ENCODE measurements around the gene CCDC69.
A peak's percentile ranks its signal among the peaks of the same experiment; 100 is the strongest.
"Not testable (repeated sequence)": the region's sequence is repeated elsewhere in the genome, so short reads cannot be mapped to it uniquely, and the experiment has no call there.

Gene CCDC69, protein sequence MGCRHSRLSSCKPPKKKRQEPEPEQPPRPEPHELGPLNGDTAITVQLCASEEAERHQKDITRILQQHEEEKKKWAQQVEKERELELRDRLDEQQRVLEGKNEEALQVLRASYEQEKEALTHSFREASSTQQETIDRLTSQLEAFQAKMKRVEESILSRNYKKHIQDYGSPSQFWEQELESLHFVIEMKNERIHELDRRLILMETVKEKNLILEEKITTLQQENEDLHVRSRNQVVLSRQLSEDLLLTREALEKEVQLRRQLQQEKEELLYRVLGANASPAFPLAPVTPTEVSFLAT

DNA sequence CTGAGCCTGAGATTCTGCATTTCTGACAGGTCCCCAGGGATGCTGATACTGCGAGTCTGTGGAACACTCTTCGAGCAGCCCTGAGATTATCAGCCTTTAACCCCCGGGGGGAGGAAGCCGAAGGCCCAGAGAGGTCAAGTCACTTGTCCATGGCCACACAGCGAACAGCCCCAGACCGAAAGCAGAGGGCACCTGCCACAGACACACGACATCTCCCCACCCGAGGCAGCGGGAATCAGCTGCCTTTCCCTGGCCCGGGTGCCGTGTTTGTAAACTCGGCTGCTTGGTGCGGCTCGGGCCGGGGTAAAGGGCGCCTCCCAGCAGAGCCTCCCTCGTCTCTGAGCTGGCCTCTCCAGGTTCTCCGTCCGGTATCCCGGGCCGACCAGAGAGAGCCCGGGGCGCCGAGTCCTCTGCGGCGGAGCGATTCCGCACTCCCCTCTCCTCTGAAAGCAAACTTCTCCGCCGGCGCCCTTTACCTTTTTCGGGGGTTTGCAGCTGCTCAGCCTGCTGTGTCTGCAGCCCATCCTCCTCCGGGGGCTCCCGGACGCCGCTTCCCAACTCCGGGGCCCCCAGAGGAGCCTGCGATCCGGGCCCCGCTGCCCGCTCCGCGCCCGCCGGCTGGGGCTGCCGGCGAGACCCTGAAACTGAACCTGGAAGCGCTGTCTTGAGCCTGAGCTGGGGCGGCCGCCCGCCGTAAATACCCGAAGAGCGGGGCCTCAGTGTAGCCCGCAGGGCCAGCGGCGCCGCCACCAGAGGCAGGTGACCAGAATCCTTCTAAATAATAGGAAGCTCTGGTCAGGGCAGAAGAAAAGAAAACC is at the start of gene CCDC69:
TSS of gene CCDC69 (minus strand) at position 646 of the 818 bp plus-strand sequence. CDS start at position 524, 122 bp downstream.
- DNase-seq: peak; percentile 19

DNA sequence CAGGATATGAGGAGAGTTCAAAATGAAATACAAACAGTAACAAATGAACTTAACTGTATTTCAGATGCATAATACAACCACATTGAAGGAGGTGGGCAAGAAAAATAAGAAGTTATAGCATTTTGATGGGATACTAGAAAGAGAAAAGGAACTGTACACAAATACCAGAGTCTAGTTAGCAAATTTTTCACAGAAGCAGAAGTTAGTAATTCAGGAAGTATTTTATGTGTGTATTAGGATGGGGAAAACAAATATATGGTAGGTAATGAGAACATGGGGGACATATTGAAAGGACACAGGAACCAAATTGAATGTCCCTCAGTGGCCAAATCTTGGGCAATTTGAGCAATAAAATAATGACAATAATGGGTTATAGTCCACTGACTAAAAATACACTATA is 47.4 kb upstream of the CCDC69 start:
- no peak for DNase-seq

DNA sequence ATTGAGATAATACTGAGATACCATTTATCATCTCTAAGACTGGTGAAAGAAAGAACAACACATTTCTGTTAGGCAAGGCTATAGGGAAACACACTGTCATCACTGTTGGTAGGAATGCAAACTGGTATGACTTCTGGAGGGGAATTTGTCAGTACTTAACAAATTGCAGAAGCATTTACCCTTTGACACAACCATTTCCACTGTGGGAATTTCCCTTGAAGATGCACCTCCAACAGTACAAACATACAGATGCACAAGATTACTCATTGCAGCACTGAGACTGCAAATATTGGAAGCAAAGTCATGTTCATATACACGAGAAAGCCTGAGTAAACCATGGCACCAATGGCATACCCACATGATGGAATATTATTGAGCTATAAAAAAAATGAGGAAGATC is 46.7 kb upstream of the CCDC69 start:
- no peak for DNase-seq

DNA sequence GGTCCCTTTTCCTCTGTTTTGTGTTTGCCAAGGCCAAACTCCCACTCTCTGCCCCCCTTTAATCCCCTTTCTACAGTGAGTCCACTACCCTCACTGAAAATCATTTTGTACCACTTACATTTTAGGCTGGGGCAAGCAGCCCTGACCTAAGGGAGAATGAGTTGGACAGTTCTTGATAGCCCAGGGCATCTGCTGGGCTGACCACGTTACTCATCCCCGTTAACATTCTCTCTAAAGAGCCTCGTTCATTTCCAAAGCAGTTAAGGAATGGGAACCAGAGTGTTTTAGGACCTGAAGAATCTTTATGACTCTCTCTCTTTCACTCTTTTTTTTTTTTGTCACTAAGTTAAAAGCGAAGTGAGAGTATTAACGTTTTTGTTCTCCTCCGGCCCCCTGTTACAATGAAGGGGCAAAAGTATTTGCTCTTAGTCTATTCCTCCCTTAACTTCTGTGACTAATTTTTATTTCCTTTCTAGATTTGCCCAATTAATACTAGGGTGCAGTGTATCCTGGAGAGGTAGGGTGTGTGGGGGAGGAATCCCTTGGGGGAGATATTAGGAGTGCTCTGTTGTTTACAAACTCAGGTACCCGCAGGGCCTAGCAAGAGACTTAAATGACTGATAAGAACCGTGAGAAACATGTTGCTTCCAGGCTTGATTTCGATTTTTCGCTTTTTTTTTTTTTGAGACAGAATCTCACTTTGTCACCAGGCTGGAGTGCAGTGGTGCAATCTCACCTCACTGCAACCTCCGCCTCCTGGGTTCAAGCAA is 43.8 kb upstream of the CCDC69 start:
- DNase-seq: no peak

DNA sequence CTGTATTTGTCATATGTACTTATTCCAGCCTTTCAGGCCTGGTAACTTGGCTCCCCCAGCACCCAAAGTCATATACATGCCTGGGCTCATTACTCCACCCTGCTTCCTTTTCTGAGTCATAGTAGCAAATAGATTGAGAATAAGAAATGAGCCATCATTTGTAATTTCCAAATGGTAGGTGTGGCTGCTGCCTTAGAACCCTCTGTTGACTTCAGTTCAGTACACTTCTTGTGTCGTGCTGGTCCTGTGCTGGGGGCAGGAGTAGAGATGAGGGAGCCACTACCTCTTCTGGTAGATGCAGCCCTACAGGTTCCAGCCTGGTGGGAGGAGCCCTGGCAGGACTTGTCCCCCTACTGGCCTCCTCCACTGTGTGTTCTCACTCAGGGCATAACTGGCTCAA is 40.2 kb upstream of the CCDC69 start:
- no peak for DNase-seq

DNA sequence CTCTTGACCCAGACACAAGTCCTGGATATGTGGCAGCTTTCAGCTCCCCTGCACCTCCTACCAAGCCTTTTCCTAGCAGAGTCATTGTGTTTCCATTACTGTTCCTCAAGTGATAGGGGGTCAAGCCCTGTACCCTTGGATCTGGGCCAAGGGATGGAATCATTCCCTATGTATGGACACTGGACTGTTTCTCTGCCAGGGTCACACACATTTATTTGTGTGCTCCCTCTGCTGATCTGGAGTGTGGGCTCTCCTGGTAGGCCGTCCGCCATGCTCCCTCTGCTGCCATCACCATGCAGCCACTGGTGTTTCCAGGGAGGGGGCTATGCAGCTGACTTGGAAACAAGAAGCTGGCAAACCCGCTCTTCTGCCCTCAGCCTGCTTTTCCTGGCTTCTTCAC is 38.6 kb upstream of the CCDC69 start:
- no peak for DNase-seq

DNA sequence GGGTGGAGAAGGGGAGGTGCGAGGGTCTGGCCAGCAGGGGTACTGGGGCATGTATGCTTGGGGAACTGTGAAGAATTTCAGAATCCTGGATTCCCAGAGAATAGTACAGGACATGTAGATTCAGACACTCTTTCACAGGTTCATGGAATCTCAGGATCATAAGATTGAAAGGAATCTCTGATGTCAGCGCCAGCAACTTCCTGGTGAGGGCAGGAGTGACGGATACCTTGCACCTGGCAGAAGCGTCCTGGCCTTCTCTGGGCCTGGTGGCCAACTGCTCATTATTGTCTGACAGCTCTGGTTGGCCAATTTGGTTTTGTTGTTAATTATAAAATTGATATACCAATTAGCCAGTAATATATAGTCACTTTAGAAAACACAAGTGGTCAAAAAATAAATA is 36.0 kb upstream of the CCDC69 start:
- DNase-seq: no peak

DNA sequence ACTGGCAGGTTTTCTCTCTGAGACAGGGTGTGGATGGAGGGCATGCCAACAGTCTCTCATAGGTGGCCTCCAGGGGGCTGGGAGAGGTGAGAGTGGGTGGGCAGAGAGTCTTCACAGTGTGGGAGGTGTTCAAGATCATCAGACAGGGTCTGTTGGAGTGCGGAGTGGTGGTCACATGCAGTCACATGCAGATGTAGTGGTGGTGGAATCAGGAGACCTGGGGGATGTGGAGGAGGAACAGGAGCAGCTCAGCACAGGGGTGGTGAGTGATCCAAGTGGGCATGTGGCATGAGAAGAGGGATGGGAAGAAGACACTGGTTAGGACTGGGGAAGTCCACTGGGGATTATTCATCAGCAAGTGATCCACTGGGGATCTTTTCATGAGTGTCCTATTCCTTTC is 34.9 kb upstream of the CCDC69 start:
- DNase-seq: no peak

DNA sequence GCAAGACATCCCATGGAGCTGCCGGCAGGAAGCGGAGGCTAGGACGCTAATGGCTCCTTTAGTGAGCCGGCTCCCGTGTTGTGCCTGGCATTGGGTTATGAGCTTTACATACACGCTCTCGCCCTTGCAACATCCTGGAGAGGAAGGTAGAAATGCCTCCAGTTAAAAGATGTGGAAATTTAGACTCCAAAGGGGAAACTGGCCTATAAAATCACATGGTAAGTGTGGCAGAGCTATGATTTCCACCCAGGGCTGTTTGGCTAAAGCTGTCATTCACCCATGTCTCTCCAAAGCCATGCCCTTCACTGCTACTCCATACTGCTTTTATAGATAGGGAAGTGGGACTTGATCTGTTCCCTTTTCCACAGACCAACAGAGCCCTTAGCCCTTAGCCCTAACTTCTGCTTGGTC is 34.3 kb upstream of the CCDC69 start:
- no peak for DNase-seq

DNA sequence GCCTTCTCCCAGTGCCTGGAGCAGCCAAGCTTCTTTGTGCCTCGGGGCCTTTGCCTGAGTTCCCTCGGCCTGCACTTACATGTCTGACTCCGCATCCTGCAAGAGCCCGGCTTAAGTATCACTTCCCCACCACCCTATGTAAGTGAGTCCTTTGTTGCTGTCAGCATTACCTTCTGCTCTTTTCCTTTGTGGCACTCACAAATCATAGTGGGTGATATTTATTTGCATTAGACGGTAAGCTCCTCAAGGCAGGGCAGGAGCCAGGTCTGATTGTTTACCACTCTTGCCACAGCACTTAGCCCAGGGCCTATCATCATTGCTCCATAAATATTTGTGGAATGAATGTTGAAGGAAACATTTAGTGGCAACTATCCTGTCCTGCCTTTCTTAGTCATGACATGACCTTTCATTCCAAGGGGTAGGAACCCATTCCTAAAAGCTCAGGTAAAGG is 33.9 kb upstream of the CCDC69 start:
- no peak for DNase-seq

DNA sequence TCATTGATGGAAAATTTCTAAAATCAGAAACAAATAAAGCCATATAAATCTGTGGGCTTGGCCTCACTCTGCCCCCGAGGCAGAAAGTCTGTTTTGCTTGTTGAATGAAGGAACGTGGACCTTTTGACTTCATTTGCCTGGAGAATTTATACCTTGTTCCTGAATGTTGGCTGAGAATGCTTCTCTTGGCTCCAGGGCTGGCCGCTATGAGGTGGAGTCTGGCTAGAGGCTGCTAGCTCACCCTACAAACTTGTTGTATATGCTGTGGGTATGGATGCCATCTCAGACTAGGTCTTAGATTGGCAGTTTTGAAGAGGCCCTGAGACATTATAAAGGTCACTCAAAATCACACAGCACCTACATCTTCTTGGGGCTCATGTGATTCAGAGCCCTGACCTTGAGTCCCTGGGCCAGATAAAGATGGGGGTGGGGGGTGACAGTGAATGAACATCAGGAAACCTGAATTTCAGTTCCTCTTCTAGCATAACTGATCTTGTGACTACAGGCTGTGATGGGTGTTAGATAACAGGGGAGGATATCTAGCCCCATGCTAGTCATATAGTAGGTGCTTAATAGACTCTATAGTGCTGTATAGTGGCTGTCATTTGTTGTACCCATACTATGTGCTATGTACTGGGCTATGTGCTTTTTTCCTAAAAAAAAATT is 31.9 kb upstream of the CCDC69 start:
- DNase-seq: no peak

DNA sequence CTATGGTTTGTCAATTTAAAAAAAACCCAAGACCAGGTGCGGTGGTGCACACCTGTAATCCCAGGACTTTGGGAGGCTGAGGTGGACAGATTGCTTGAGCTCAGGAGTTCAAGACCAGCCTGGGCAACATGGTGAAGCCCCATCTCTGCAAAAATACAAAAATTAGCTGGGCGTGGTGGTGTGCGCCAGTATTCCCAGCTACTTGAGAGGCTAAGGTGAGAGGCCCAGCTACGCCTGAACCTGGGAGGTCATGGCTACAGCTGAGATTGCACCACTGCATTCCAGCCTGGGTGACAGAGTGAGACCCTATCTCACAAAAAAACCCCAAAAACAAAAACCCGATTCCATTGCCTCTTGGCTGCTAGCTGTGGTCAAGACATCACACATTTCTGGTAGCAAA is 31.1 kb upstream of the CCDC69 start:
- DNase-seq: not testable (repeated sequence)

DNA sequence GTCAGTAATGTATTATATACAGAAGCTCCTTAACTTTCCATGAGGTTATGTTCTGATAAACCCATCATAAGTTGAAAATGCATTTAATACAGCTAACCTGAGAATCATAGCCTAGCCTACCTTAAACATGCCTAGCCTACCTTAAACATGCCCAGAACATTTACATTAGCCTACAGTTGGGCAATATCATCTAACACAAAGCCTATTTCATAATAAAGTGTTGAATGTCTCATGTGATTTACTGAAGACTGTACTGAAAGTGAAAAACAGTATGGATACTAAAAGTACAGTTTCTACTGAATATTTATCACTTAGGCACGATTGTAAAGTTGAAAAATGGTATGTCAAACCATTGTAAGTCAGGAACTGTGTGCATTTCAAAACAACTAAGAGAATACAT is 30.7 kb upstream of the CCDC69 start:
- no peak for DNase-seq

DNA sequence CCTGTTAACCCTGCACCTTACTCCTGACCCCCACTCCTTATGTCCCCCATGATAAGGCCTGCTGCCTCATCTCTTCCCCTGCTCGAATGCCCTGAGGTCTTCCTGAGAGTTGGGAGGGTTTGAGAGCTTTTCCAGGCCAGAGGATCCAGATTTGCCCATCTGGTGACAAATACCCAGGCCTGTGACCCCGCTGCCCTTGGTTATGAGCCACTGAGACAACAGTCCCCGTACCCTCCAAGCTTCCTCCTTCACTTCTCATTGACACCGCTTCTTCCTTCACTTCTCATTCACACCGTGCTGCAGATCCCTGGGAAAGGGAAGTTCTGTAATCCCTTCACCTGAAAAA is 29.7 kb upstream of the CCDC69 start:
- DNase-seq: no peak

DNA sequence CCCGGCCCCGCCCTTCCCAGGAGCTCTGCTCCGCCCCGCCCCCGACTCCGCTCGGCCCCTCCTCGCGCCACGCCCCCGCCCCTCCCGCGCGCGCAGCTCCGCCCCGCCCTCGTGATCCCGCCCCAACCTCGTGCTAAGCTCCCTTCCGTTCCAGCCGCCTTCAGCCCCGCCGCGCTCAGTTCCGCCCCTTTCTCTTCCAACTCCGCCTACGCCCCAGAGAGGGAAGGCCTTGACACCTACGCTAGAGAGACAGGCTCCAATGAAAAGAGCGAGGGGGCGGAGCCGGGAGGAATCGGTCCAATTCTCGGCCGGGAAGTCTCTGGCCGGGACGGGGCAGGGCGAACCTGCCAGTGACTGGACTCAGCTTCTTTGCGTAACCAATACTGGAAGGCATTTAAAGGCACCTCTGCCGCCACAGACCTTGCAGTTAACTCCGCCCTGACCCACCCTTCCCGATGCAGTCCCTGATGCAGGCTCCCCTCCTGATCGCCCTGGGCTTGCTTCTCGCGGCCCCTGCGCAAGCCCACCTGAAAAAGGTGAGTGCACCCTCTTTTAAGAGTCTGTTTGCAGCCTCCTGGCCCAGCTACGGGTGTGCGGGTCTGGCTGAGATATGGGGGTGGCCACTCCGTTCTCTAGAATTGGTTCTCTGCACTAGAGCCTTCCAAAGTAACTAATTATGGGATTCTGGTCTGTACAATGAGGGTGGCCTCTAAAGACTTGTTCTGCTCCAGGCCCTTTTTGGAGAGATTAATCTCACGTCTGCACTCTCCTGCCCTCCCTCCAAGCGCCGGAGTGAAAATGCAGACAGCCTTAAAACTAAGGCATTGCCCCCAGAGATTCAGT is 29.1 kb upstream of the CCDC69 start, which contains the start of gene GM2A:
TSS of gene GM2A (plus strand) at position 424 of the 843 bp plus-strand sequence. CDS start at position 456, 32 bp downstream.
- DNase-seq: peak; percentile 98

DNA sequence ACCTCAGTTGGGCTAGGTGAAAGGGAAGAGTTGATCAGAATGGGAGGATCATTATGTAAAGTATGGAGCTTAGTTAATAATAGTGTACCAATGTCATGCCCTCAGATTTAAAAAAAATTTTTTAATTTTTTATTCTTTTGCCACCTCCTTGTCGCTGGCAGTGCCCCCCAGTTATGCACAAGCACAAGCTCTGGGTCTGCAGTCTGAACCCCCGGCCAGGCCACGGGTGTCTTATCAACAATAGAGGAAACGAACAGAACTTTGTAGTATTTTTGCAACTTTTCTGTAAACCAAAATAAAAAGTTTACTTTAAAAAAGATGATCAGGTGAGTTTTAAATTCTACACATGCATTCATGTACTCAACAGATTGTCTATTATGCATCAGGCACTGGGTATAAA is 27.7 kb upstream of the CCDC69 start:
- DNase-seq: no peak

DNA sequence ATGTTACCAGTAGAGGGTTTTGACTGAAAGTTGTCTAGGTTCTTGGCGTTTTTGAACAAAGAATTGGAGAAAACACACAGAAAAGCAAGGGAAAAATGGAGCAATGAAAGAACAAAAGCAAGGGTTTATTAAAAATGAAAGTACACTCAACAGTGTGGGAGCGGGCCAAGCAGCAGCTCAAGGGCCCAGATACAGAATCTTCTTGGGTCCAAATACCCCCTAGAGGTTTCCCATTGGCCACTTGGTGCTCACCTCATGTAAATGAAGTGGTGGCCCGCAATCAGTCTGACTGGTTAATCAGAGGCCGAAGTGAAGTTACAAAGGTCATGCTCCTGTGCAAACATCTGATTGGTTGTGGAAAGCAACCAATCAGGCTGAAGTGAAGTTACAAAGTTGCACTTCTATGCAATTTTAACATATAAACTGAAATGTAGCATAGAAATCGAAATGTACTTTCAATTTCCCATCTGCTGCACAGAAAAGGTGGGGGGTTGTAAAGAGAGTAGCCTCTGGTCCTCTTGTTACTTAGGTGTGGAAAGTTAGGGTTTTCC is 27.2 kb upstream of the CCDC69 start:
- no peak for DNase-seq

DNA sequence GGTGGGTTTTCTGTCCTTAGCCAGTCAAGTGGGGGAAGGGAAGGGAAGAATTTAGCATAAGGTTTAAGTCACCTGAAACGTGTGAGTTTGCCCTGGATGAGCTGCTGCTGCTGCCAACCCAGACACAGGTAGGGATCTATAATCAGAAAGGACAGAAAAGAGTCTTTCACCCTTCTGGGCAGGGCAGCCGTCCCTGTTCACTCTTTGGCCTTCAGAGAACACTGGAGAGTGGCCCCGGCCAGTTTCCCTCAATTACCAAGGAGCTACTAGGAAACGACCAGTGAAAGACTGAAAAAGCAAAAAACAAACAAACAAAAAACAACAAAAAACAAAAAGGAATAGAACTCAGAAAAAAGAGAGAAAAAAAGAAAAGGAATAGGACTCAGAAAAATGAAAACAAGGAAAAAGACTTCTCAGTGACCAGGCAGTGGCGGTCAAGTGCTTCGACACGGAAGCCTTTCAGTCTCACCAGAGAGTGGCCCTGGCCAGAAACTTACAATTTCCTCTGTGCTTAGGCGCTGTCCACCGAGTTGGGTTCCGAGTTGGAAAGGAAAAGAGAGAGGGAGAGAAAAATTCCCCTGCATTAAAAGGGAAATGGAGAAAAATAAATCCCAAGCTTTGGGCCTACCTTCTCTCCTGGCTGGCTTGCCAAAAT is 26.6 kb upstream of the CCDC69 start:
- no peak for DNase-seq

DNA sequence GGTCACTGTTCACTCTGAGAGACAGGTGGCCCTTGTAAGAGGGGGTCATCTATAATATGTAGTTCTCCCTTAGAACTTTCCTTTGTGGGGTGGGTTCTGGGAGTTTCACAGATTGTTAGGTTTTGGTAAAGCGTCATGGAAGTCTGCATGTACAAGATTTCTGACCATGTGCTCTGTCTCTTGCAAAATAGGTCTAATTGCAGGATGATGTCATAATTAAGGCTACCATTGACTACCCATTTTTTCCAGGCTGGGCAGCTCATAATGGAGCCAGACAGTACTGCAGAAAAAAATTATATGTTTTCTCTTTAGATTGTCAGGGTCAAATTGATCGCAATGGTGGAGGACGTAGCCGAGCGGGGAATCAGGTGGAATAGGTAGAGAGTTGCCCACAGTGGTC is 25.4 kb upstream of the CCDC69 start:
- no peak for DNase-seq

DNA sequence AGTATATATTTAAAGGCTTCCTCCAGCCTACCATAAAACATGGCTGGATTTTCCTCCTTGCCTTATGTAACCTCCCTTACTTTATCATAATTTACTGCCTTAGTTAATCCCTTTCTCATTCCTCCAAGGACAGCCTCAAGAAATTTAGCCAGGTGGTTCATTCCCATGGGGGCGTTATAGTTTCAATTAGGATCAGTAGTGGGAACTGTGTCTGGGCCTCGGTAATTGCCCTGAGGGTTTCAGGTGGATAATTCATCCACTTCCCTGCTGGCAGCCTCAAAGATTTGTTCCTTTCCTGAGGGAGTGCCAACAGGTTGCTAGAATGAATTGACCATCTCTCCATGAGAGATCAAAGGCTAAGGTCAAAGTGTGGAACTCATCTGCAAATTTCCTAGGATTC is 24.8 kb upstream of the CCDC69 start:
- no peak for DNase-seq

DNA sequence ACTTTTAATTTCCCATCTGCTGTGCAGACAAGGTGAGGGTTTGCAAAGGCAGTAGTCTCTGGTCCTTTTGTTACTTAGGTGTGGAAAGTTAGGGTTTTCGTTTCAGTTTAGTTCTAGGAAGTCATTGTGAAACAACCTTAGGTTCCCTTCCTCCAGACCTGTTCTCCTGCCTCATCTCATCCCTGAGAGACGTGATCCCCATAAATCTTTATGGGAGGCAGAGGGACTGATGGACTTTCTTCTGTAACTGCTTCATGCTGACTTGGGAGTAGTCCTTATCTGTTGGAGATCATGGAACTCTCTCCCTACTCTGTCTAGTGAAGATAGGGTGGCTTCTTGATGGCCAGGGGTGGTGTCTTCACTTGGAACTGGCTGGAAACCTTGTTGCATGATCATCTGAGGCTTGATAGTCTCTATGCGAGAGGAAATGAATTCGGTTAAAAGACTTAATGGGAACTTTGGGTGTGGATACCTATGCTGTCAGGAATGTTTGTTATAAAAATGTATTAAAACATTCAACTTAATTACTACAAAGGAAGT is 21.9 kb upstream of the CCDC69 start:
- no peak for DNase-seq
